Kidney (tissue), 14 donors: ENCODE data around the gene PCDHB16. TPM values are rescaled to one million over a fixed set of nuclear protein-coding genes. Genes with fewer than 3 reads are reported as not detected.
"Not testable (repeated sequence)": the region's sequence is repeated elsewhere in the genome, so short reads cannot be mapped to it uniquely, and the experiment has no call there.

Experiments
- DNase-seq, 5 donors: peaks; one replicate each; pipeline ENCODE4 v3.0.0-alpha.2; 2013 to 2020
- FAIRE-seq: peaks from 2 replicates; lab custom pipeline; 2012; peaks lifted over from hg19 to GRCh38; lab: Jason Lieb, UNC
- H3K27ac ChIP-seq, 2 donors: one replicate each; pipeline ENCODE4 v1.7.0; 2013; ENCODE audit warnings: low read depth in 2 of 2, low read length in 2 of 2, inconsistent platforms in 1 of 2
- H3K27me3 ChIP-seq: one replicate; pipeline ENCODE4 v1.7.1; 2013; ENCODE audit warnings: low read length, inconsistent platforms; ENCODE audit not compliant: control insufficient read depth, insufficient read depth
- H3K36me3 ChIP-seq, 3 donors: one replicate each; pipeline versions ENCODE4 v1.7.0 to v1.7.1; 2013; ENCODE audit warnings: low read length in 3 of 3, control low read depth in 1 of 3, inconsistent platforms in 1 of 3; ENCODE audit not compliant: insufficient read depth in 3 of 3, control insufficient read depth in 2 of 3
- H3K4me1 ChIP-seq, 3 donors: one replicate each; pipeline versions ENCODE4 v1.7.0 to v1.7.1; 2013; ENCODE audit warnings: low read length in 3 of 3, inconsistent platforms in 1 of 3, low read depth in 1 of 3; ENCODE audit not compliant: control insufficient read depth in 2 of 3, insufficient read depth in 2 of 3
- H3K4me3 ChIP-seq, 3 donors: one replicate each; pipeline versions ENCODE4 v1.7.0 to v1.8.1; 2013; ENCODE audit warnings: low read length in 3 of 3, control low read depth in 1 of 3, inconsistent platforms in 1 of 3
- H3K9ac ChIP-seq, 3 donors: one replicate each; pipeline versions ENCODE4 v1.7.0 to v1.7.1; 2013; ENCODE audit warnings: low read length in 3 of 3, control low read depth in 1 of 3, inconsistent platforms in 1 of 3
- H3K9me3 ChIP-seq, 3 donors: one replicate each; pipeline versions ENCODE4 v1.7.0 to v1.7.1; 2013; ENCODE audit warnings: low read length in 3 of 3, control low read depth in 1 of 3, inconsistent platforms in 1 of 3; ENCODE audit not compliant: control insufficient read depth in 2 of 3, insufficient read depth in 1 of 3
- CTCF ChIP-seq: IDR thresholded peaks from 3 replicates; pipeline ENCODE4 v1.5.1; 2012; ENCODE audit warnings: mild to moderate bottlenecking, moderate library complexity, borderline replicate concordance; ENCODE audit not compliant: insufficient read depth; ENCODE audit errors: extremely low read depth
- intact Hi-C: fragments of 100-400 bp; cut with DNase I; formaldehyde crosslinking; loops from one replicate; pipeline ENCODE4 v1.11.1; 2022
- polyA plus RNA-seq: library from polyadenylated mRNA; stranded (reverse); fragments of 350-450 nt; fragmentation: Illumina TruSeq; extraction: RNeasy Lipid Tissue Mini Kit (QIAGEN cat#74804); gene quantifications from one replicate; pipeline ENCODE4 v1.2.3, GENCODE V29; 2014; ENCODE audit warnings: low read depth, low replicate concordance; ENCODE audit not compliant: insufficient read depth
- total RNA-seq: library from RNA; stranded (reverse); fragmentation: NEBNext Ultra II Directional; extraction: Animal tissue kit (Norgen Biotek cat#: 25700); gene quantifications from one replicate; pipeline ENCODE4 v1.2.1, GENCODE V29; 2021
- donor health status: control.
- donor health status: control.
- donor health status: control.
- donor health status: control.
- donor health status: control.
- donor health status: DM: yes; HTN: yes; CAD: no.
- donor health status: Normal renal cell carcinoma (clear cell type).

The PCDHB16 gene
- total and polyA plus RNA-seq, 2 donors from 2014 or later, result 0.67 to 5.1 TPM

GRCh38 chr5:141186897-141187512 lies 4.8 kb downstream of the PCDHB16 start, which contains the start of gene PCDHB9:
Gene PCDHB9 (plus strand): TSS chr5:141187161. CDS start chr5:141187319, 158 bp downstream.
- FAIRE-seq, result no peak
- H3K9ac ChIP-seq, result no peak within 1 kb of the TSS
- H3K36me3 ChIP-seq, result no peaks in the 10 kb centered on the region
- peak; percentile 34 for TF ChIP-seq CTCF
- peaks cover 0 to 24% (median 16%) of the 10 kb centered on the region in 3 donors for H3K9me3 ChIP-seq
- peak in 2 of 5 donors; percentile 17 to 28 for DNase-seq
- intact Hi-C loops, result no loop called here
- H3K4me3 ChIP-seq, result peak within 1 kb of the TSS; percentile 16 to 50 (median 28)
- H3K4me1 ChIP-seq, result no peaks in the 10 kb centered on the region
- no peak within 1 kb of the TSS for H3K27ac ChIP-seq
- H3K27me3 ChIP-seq, result no peaks in the 10 kb centered on the region

GRCh38 chr5:141188682-141189081 lies 6.5 kb downstream of the PCDHB16 start:
- peak in 1 of 5 donors; percentile 44 for DNase-seq

GRCh38 chr5:141189131-141189530 lies 6.9 kb downstream of the PCDHB16 start:
- FAIRE-seq, H3K9ac ChIP-seq, H3K27me3 ChIP-seq, H3K4me3 ChIP-seq, intact Hi-C loops, H3K36me3 ChIP-seq, H3K27ac ChIP-seq, DNase-seq, H3K4me1 ChIP-seq: not testable (repeated sequence)
- H3K9me3 ChIP-seq, result peaks cover 0 to 18% (median 6%) of the 10 kb centered on the region in 3 donors

More at GRCh38 chr5:141188682-141189081, 6.5 kb downstream of the PCDHB16 start:
- H3K27me3 ChIP-seq, H3K4me3 ChIP-seq, H3K27ac ChIP-seq, FAIRE-seq, H3K9ac ChIP-seq, H3K4me1 ChIP-seq, intact Hi-C loops, H3K36me3 ChIP-seq: not testable (repeated sequence)
- peaks cover 0 to 18% (median 6%) of the 10 kb centered on the region in 3 donors for H3K9me3 ChIP-seq

GRCh38 chr5:141192110-141192725 lies 10.0 kb downstream of the PCDHB16 start, which contains the start of gene PCDHB10:
Gene PCDHB10 (plus strand): TSS chr5:141192353. CDS start chr5:141192553, 200 bp downstream.
- Histone ChIP-seq H3K36me3 (no peaks in the 10 kb centered on the region), H3K9ac (no peak within 1 kb of the TSS), H3K9me3 (peaks cover 0 to 24% (median 5%) of the 10 kb centered on the region in 3 donors), H3K27ac (no peak within 1 kb of the TSS), H3K4me1 (no peaks in the 10 kb centered on the region), H3K27me3 (no peaks in the 10 kb centered on the region), H3K4me3 (peak within 1 kb of the TSS in 1 of 3 donors; percentile 36)
- DNase-seq (peak in 4 of 5 donors; percentile 32 to 43 (median 34)), FAIRE-seq (no peak)
- TF ChIP-seq CTCF, result peak; percentile 22
- intact Hi-C loops, result no loop called here

GRCh38 chr5:141194332-141194731 lies 12.1 kb downstream of the PCDHB16 start:
- H3K36me3 ChIP-seq, H3K4me1 ChIP-seq, FAIRE-seq, intact Hi-C loops, H3K27me3 ChIP-seq, H3K27ac ChIP-seq, H3K4me3 ChIP-seq, H3K9ac ChIP-seq, DNase-seq: not testable (repeated sequence)
- H3K9me3 ChIP-seq, result peaks cover 0 to 39% (median 12%) of the 10 kb centered on the region in 3 donors
